Hippocampal formation (tissue), 2 donors: ENCODE measurements around the gene CEP170B.
"Not testable (repeated sequence)": the region's sequence is repeated elsewhere in the genome, so short reads cannot be mapped to it uniquely, and the experiment has no call there.

Source experiments
- DNase-seq, 2 donors: peaks; one replicate each; lab custom pipeline; 2025; lab: John Stamatoyannopoulos, UW

The CEP170B gene

GRCh38 chr14:104891664-104892530, 26.8 kb downstream of the CEP170B start:
- no peak for DNase-seq

- DNase-seq: no peak
Observed at GRCh38 chr14:104892531-104893434, 27.7 kb downstream of the CEP170B start.

- DNase-seq: no peak
Observed at GRCh38 chr14:104893435-104894207, 28.6 kb downstream of the CEP170B start.

- no peak for DNase-seq
Observed at GRCh38 chr14:104894331-104895206, 29.5 kb downstream of the CEP170B start.

- no peak for DNase-seq
Observed at GRCh38 chr14:104895207-104895785, 30.2 kb downstream of the CEP170B start.

- no peak for DNase-seq
Observed at GRCh38 chr14:104895786-104896661, 31.0 kb downstream of the CEP170B start.

- DNase-seq: no peak
Observed at GRCh38 chr14:104897330-104898194, 32.5 kb downstream of the CEP170B start.

GRCh38 chr14:104898195-104898558, 33.1 kb downstream of the CEP170B start:
- DNase-seq: no peak

GRCh38 chr14:104898870-104899510, 33.9 kb downstream of the CEP170B start:
- DNase-seq: no peak

- DNase-seq: no peak
Observed at GRCh38 chr14:104899781-104900180, 34.7 kb downstream of the CEP170B start.

- no peak for DNase-seq
Observed at GRCh38 chr14:104900639-104901512, 35.8 kb downstream of the CEP170B start.

GRCh38 chr14:104903990-104904389, 38.9 kb downstream of the CEP170B start:
- no peak for DNase-seq

- DNase-seq: not testable (repeated sequence)
Observed at GRCh38 chr14:104904650-104905578, 39.8 kb downstream of the CEP170B start.

- not testable (repeated sequence) for DNase-seq
Observed at GRCh38 chr14:104905579-104905933, 40.5 kb downstream of the CEP170B start.

- DNase-seq: no peak
Observed at GRCh38 chr14:104908303-104908702, 43.2 kb downstream of the CEP170B start.

- DNase-seq: no peak
Observed at GRCh38 chr14:104912053-104912452, 47.0 kb downstream of the CEP170B start.
